GM21390 (cell line): ENCODE measurements around the gene SLC49A4.

ENCODE experiments used
- ATAC-seq: cut with Tn5 transposase; IDR thresholded peaks from one replicate; pipeline ENCODE4 v1.9.1; 2021; ENCODE audit not compliant: unreplicated experiment

SLC49A4 gene

DNA sequence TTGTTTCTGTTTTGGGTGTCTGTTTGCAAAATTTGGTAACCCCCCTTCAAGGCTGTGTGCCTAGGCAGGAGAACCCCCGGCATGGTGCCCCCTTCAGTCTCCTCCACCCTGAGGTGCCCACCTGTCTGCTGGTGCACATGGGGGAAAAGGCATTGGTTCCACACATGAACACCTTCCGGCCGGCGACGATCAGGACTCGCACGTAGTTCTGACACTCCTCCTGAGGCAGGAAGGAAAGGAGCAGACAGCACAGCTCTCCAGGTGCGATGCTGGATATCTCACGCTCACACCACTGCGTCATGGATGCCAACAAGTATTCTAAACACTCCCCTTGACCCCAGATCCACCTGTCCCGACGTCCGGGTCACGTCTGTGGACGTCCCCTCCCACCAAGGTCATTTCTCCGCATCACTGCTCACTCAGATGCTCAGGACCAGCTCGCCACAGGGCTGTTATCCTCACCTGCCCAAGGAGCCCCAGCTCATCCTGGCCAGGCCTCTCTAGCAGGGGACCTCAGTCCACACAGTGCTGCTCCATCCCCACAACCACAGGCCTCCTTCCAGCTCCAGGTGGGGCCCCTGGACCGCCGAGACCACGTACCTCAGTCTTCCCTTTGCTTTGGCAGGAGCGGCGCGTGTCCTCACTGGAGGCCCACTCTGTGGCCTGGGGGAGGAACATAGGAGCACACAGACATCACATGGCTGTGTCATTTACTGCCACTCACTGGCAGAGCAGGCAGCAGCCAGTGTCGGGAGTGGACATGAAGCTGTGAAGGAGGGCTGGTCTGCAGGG is 133.7 kb downstream of the SLC49A4 start:
- no peak for ATAC-seq

DNA sequence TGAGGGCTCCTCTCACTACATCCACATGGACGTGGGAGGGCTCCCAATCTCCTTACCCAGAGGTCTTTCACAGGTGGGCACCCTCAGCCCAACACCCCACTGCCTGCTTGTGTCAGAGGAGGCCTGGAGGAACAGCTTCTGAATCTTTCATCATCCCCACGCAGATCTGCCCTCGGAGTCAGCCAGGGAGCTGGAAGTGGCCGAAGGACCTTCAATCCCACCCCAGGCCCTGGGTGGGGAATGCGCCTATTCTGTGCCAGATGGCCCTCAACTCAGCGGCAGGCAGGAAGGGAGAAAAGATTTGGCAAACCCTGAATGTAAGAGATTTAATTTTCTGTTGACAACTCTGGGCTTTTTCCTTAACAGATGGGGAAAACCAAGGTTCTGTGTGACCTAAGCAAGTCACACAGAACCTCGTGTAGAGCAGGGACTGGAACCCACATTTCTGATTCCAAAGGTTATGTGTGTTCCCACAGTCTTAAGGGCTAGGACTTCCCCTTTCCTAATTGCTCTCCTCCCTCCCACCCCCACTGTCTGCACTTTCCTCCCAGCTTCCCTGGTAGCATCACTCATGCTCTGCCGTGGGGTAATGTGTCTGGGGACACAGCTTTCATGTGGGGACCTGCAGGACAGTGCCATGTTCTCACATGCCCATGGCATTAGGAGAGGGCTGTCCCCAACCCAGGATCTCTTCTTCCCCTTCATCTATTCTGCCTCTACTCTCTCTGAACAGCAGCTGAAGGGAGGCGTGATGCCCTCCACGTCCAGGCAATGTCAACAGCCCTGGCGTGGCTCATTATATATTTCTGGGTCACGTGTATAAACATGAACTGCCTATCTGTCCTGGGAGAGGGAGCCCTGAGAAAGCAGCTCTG is 134.6 kb downstream of the SLC49A4 start:
- no peak for ATAC-seq

DNA sequence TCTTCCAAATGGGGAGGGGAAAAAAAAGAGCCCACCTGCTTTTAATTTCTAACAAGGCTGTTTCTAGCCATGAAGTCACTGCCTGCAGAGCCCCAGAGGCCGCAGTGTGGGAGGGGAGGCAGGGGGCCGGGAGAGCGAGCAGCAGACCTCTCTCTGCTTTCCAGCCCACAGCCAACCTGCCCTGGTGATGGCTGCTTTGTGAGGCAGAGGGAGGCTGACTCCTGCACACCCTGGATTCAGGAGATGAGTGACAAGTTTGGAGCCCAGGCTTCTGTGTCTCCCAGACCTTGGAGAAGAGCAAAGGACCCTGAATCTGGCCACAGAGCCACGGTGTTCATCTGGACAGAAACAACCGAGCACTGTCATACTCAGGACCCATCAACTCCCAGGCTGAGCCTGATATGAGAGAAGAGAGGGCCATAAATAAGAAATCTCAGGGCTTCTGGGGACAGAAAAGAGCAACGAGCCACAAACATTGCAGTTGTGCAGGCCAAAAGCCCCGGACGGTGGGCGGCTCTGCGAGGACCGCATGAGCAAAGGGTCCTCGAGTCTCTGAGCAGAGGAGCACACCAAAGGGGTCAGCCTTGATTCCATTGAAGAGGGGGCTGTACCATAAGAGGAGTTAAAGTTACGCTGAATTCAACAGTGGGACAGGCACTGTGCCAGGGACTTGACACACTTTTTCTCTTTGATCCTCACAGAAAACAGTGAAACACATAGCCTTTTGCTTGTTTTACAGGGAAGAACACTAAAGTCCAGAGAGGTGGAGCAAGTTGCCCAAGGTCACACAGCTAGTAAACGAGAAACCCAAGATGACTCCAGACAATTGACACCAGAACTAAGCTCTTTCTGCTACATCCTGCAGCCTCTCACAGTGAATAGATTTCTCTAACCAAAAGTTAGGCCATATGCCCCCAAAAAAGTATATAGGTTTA is 135.5 kb downstream of the SLC49A4 start:
- ATAC-seq, result no peak
